T-helper 2 cell treated with Interferon-gamma antibody and Interleukin-4, amounts not matched to agents 5 μg/mL and 100 μg/mL, for 36 hours (primary cell): ENCODE data around the gene IL27RA.

Experiments
- DNase-seq: peaks from one replicate; pipeline ENCODE4 v3.0.0; 2021; ENCODE audit warnings: low spot score
- H3K27ac Mint-ChIP-seq: one replicate; pipeline ENCODE4 v1.8.0; 2021; ENCODE audit warnings: mild to moderate bottlenecking, mixed read lengths
- H3K27me3 Mint-ChIP-seq: one replicate; pipeline ENCODE4 v1.8.0; 2021; ENCODE audit warnings: low read depth, mixed read lengths
- H3K36me3 Mint-ChIP-seq: one replicate; pipeline ENCODE4 v1.8.0; 2021; ENCODE audit warnings: low read depth, mixed read lengths
- H3K4me1 Mint-ChIP-seq: one replicate; pipeline ENCODE4 v1.8.0; 2021; ENCODE audit warnings: low read depth, mixed read lengths
- H3K4me3 Mint-ChIP-seq: one replicate; pipeline ENCODE4 v1.8.0; 2022; ENCODE audit warnings: mild to moderate bottlenecking, moderate library complexity, mixed read lengths
- H3K9me3 Mint-ChIP-seq: one replicate; pipeline ENCODE4 v1.8.0; 2021; ENCODE audit warnings: mixed read lengths

The IL27RA gene

DNA sequence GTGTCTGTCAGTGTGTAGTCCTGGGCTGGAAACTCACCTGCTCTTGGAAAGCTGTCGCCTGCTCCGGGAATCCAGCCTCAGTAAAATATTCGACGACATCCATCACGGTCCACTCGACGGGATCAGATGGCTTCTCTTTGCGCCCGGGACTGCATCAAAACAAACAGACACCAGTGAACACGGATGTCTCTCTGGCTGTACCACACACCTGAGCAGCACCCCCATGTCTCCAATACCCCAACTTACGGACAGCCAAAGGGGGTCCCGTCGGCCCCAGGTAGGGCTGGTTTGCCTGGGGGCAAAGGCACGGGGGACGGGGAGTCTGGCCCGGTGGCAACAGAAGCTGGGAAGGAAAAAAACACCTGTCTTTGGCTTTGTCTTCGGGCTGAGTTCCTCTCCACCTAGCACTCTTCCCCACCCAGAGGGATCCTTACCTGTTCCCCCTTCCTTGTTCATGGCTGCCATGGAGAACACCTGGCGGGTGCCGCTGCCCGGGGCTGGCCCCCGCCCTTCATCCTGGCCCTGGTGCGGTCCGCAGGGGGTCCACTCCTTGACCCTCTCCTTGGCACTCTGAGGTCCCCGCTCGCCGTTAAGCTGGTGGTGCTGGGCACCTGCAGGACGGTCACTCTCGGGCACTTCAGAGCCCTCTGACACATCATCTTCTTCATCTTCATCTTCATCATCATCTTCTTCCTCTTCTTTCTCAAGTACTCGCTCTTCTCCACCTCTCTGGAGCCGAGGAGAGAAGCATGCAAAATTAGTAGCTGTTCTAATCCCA lies 57.3 kb downstream of the IL27RA start:
- DNase-seq, result no peak
- Mint-ChIP-seq H3K4me3 (peak overlapping the region; percentile 81), H3K4me1 (peaks cover 12% of the 10 kb centered on the region), H3K36me3 (peaks cover 39% of the 10 kb centered on the region), H3K27ac (peak overlapping the region; percentile 73), H3K27me3 (no peaks in the 10 kb centered on the region), H3K9me3 (peaks cover 8% of the 10 kb centered on the region)

DNA sequence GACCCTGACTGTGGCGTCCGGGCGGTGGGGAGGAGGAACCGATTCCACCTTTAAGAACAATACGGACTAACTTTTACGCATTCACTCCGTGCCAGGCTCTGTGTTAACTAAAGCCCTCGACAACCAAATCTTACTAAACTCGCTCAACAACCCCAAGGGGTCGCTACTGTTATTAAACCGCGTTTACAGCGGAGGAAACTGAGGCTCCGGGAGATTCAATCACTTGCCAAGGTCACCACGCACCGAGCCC lies 57.8 kb downstream of the IL27RA start:
- DNase-seq, result no peak
- peak overlapping the region; percentile 81 for H3K4me3 Mint-ChIP-seq
- H3K27ac Mint-ChIP-seq, result peak overlapping the region; percentile 73
- H3K4me1 Mint-ChIP-seq, result peaks cover 12% of the 10 kb centered on the region
- H3K9me3 Mint-ChIP-seq, result peaks cover 8% of the 10 kb centered on the region
- H3K27me3 Mint-ChIP-seq, result no peaks in the 10 kb centered on the region
- peaks cover 39% of the 10 kb centered on the region for H3K36me3 Mint-ChIP-seq

DNA sequence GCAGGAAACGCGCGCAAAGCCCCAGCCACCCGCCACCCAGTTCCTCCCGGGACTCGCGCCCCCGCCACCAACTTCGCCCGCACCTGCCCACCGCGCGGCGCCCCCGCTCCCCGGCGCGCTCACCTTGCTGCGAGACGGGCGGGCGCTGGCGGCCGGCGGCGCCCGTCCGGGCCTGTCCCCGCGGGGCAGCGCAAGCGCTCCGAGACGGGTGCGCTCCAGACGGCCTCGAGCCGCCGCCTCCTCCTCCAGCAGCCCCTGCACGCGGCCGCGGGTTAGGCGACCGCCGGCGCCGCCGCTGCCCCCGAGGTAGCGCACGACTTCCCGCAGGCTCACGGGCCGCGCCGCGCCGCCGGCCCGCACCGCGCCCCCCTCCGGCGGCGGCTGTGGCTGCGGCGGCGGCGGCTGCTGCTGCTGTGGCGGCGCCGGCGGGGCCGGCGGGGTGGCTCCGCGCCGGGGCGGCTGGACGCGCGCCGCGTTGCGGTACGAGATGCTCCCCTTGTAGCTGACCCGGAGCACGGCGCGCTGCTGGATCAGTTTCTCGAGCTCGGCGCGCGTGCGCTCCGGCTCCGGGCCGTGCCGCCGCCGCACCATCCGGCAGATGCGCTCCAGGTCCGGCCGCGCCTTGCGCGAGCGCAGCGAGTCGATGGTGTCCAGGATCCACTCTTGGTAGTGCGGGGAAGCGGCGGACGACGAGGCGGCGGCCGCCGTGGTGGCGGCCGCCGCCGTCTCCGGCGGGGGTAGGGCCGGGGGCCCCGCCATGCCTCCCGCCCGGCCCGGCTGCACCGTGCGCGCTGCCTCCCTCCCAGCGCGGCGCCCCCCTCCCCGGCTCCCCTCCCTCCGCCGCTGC lies 58.3 kb downstream of the IL27RA start:
- peaks cover 43% of the 10 kb centered on the region for H3K36me3 Mint-ChIP-seq
- peak; percentile 40 for DNase-seq
- H3K4me3 Mint-ChIP-seq, result peak overlapping the region; percentile 81
- peaks cover 12% of the 10 kb centered on the region for H3K4me1 Mint-ChIP-seq
- H3K27ac Mint-ChIP-seq, result peak overlapping the region; percentile 73
- no peaks in the 10 kb centered on the region for H3K27me3 Mint-ChIP-seq
- H3K9me3 Mint-ChIP-seq, result peaks cover 12% of the 10 kb centered on the region

DNA sequence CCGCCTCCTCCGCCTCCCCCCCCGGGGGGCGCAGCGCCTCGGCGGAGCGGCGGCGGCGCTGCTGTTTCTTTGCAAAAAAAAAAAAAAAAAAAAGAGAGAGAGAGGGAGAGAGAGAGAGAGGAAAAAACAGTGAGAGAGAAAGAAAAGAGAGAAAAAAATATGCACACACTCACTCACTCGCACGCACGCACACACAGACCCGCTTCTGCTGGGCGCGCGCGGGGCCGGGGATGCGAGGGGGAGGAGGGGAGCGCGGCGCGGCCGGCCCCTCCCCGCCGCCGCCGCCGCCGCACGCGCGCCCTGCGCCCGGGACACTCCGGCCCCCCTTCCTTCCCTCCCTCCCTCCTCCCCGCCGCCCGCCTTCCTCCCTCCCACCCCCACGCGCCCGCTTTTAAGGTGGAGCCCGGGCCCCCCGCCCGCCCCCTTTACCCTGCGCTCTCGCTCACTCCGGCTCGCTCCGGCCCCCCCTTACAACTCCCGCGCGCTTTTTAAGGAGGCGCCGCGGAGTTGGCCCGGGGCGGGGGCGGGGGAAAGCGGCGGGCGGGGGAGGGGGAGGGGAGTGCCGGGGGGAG lies 59.0 kb downstream of the IL27RA start, which contains the start of gene SAMD1:
Gene SAMD1, minus strand, starts transcription at position 243 of the 572 bp plus-strand sequence.
- DNase-seq, result peak; percentile 70
- peaks cover 12% of the 10 kb centered on the region for H3K9me3 Mint-ChIP-seq

DNA sequence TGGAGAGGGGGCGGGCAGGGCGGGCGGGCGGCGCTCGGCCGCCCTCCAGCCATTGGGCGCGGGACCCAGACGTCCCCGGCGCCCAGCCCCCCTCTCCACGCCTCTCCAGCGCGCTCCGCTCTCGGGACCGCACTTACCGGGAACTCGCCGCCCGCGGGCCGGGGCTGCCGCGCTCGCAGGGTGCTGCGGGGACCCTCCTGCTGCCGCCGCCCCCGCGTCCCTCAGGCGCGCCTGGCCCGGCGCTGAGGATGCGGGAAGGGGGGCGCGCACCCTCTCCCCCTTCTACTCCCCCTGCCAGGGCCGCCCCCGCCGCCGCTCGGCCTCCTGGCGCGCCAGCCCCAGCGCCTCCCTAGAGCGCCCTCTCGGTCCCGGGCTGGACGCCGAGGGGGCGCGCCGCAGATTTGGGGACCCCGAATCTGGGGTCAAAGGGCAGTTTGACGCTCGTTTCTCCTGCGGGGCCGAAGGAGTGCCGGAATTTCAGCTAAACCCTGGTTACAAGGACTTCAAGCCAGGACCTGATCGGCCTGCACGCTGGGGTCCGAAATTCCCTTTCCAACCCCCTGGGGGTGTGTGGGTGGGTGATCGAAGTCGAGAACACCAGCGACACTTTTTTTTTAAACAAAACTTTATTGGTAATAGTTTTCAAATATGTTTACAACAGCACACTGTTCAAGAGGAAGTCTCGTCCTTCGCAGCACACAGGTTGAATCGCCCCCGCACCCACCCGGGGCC lies 59.7 kb downstream of the IL27RA start:
- DNase-seq, result peak; percentile 73

More for the DNA sequence above, 59.0 kb downstream of the IL27RA start, which contains the start of gene SAMD1:
- Mint-ChIP-seq H3K27ac (peak within 1 kb of the TSS; percentile 99), H3K36me3 (peaks cover 41% of the 10 kb centered on the region), H3K27me3 (no peaks in the 10 kb centered on the region), H3K4me3 (peak within 1 kb of the TSS; percentile 98), H3K4me1 (peaks cover 12% of the 10 kb centered on the region)

DNA sequence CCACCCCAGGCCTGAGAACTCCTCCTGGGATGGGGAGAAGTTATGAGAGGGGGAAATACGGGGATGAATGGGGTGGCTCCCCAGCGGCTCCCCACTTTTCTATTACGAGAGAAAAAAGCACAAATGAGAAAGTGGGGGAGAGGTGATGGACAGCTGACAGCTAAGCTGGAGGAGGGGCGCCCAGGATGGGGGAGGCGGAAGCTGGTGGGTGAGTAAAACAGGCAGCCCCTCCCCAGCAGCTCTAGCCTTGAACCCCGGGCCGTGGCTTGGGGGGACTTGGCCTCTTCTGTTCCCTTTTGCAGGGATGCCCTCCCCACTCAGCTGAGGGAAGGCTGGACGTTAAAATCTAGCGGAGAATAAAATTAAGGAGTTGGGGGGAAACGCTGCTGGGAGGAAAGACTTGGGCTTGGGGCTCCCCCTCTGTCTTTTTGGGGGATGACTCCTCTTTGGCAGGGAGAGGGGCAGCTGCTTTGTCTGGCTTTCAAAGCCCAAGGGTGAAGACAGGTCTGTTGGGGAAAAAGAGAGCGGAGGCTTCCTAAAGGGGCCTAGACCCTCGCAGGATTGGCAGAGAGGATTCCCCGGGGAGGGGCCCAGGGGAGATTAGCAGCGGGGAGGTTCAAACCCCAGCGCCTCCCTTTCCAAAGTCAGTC lies 60.4 kb downstream of the IL27RA start:
- DNase-seq, result no peak
- H3K27ac Mint-ChIP-seq, result peak overlapping the region; percentile 99
- H3K36me3 Mint-ChIP-seq, result peaks cover 39% of the 10 kb centered on the region
- peaks cover 12% of the 10 kb centered on the region for H3K9me3 Mint-ChIP-seq
- no peaks in the 10 kb centered on the region for H3K27me3 Mint-ChIP-seq
- peaks cover 12% of the 10 kb centered on the region for H3K4me1 Mint-ChIP-seq
- H3K4me3 Mint-ChIP-seq, result peak overlapping the region; percentile 98

More for the DNA sequence above, 59.7 kb downstream of the IL27RA start:
- H3K27me3 Mint-ChIP-seq, result no peaks in the 10 kb centered on the region
- H3K27ac Mint-ChIP-seq, result peak overlapping the region; percentile 99
- H3K4me3 Mint-ChIP-seq, result peak overlapping the region; percentile 98
- H3K9me3 Mint-ChIP-seq, result peaks cover 12% of the 10 kb centered on the region
- H3K4me1 Mint-ChIP-seq, result peaks cover 12% of the 10 kb centered on the region
- H3K36me3 Mint-ChIP-seq, result peaks cover 41% of the 10 kb centered on the region

DNA sequence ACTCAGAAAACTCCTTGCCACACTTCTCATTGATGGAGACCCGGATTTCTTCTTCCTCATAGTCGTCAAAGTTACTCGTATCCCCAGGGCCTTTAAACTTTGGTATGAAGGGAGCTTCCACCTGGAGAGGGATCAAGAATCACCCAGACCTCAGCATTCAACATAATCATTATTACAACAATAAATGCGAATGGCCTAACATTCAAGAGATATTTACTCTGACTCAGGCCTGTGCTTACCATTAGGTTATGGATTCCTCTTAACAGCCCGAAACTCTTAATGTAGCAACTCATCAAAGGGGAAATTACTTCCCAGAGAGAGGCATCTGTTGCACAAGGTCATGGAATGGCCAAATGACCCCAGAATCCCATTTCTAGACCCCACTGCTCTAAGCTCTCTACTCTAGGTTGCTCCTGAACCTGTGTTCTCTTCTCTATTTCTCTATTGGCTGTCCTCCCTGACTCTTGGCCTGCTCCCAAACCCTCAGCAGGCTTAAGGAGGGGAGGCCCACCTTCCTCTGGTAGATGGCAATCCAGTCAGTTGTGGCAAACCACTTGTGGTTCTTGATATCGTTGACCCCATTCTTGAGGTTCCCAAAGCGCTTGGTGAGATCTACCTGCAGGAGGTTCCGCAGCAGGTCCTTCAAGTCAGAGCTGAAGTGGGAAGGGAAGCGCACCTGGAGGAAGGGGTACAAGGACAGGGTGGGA lies 61.7 kb downstream of the IL27RA start:
- H3K27me3 Mint-ChIP-seq, result no peaks in the 10 kb centered on the region
- peaks cover 33% of the 10 kb centered on the region for H3K36me3 Mint-ChIP-seq
- no peak for DNase-seq
- H3K9me3 Mint-ChIP-seq, result peaks cover 12% of the 10 kb centered on the region
- peak overlapping the region; percentile 64 for H3K4me3 Mint-ChIP-seq
- H3K27ac Mint-ChIP-seq, result peak overlapping the region; percentile 55
- peaks cover 12% of the 10 kb centered on the region for H3K4me1 Mint-ChIP-seq

DNA sequence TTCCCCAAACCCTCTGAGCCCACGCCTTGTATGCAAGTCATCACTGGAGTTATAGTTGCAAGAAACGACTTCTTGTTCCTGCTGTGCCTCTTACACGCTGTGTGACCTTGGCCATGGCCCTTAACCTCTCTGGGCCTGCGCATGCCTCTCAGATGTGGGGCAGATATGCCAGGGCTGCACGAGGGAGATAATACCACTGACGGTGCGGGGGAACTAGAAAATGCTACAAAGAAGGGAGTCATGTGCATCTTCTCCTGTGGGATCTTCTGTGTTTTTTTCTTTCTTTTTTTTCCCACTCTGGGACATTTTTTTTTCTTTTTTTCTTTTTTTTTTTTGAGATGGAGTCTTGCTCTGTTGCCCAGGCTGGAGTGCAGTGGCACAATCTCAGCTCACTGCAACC lies 63.3 kb downstream of the IL27RA start:
- H3K36me3 Mint-ChIP-seq, result peaks cover 24% of the 10 kb centered on the region
- peaks cover 12% of the 10 kb centered on the region for H3K9me3 Mint-ChIP-seq
- H3K4me1 Mint-ChIP-seq, result peaks cover 7% of the 10 kb centered on the region
- H3K27ac Mint-ChIP-seq, result no peak overlapping the region
- no peak for DNase-seq
- H3K27me3 Mint-ChIP-seq, result no peaks in the 10 kb centered on the region
- H3K4me3 Mint-ChIP-seq, result no peak overlapping the region

DNA sequence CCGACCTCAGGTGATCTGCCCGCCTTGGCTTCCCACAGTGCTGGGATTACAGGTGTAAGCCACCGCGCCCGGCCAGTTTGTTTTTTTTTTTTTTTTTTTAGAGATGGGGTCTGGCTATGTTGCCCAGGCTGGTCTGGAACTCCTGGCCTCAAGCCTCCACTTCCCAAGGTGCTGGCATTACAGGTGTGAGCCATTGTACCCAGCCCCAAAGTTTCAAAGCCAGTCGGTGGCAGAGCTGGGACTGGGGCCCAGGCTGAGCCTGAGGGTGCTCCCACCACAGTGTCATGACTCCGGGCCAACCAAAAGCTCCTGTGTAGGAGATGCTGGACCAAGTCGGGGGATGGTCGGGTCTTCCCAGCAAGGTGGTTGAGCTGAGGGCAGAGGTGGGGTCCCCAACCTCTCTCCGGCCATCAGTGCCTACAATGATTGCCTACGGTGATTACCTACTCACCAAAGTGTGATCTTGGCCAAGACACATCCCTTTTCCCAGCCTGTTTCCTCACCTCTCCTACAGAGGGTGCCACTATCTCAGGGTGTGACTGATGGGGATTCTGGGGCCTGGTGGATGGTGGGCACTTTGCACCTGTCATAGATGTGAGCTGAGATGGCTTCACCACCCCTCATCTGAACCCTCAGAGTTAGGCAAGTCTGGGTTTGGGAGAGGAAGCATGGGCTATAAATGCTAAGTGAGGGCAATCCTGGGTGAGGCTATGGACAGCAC lies 64.9 kb downstream of the IL27RA start:
- Mint-ChIP-seq H3K4me1 (peaks cover 6% of the 10 kb centered on the region), H3K4me3 (no peak overlapping the region), H3K27me3 (no peaks in the 10 kb centered on the region), H3K36me3 (peaks cover 28% of the 10 kb centered on the region), H3K27ac (no peak overlapping the region), H3K9me3 (peaks cover 12% of the 10 kb centered on the region)
- DNase-seq, result no peak

DNA sequence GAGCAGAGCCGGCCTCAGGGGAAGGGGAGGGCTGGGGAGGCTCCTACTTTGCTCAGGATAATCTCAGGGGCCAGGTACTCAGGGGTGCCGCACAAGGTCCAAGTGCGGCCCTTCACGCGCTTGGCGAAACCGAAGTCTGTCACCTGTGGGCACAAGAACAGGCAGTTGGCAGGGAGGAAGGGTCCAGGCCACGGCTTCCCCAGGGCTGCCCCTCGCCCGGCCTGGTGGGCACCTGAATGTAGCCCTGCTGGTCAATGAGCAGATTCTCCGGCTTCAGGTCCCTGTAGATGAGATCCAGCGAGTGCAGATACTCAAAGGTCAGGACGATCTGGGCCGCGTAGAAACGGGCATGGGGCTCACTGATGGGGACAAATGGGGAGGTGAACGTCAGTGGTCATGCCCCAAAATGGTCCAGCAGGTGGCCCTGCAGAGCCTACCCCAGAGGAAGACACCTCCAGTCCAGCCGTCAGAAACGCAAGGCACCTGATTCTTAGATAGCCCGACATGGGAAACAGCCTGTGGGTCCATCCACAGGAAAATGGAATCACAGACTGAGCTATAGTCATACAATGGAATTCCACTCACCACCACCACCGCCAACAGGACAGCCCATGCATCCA lies 66.1 kb downstream of the IL27RA start:
- peaks cover 21% of the 10 kb centered on the region for H3K36me3 Mint-ChIP-seq

DNA sequence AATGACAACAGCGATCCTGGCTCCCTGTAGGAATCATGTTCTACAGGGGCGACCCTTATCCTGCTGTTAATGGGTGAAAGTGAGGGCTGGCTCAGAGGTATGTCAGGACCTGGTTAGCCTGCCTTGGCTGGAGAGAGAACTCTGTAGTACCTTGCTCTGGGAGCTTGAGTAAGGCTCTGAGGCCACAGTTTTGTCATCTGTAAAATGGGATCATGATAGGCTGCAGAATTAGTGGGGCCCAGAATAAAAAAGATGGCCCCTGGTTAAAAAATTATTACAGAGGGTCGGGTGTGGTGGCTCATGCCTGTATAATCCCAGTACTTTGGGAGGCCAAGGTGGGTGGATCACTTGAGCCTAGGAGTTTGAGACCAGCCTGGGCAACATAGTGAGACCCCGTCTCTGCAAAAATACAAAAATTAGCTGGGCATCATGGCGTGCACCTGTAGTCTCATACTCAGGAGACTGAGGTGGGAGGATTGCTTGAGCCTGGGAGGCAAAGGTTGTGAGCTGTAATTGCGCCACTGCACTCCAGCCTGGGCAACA lies 69.5 kb downstream of the IL27RA start:
- no peak for DNase-seq
- Mint-ChIP-seq H3K27ac (no peak overlapping the region), H3K4me1 (no peaks in the 10 kb centered on the region), H3K36me3 (peaks cover 12% of the 10 kb centered on the region), H3K9me3 (no peaks in the 10 kb centered on the region), H3K4me3 (no peak overlapping the region), H3K27me3 (no peaks in the 10 kb centered on the region)

More for the DNA sequence above, 66.1 kb downstream of the IL27RA start:
- no peak for DNase-seq
- H3K9me3 Mint-ChIP-seq, result peaks cover 12% of the 10 kb centered on the region
- no peaks in the 10 kb centered on the region for H3K4me1 Mint-ChIP-seq
- H3K27me3 Mint-ChIP-seq, result no peaks in the 10 kb centered on the region
- no peak overlapping the region for H3K27ac Mint-ChIP-seq
- H3K4me3 Mint-ChIP-seq, result no peak overlapping the region
